Karpas-422 (cell line): ENCODE results near the gene RBMS2. TPM values are rescaled to one million over a fixed set of nuclear protein-coding genes. Genes with fewer than 3 reads are reported as not detected.

Experiments
- DNase-seq: peaks from one replicate; pipeline ENCODE4 v3.0.0-alpha.2; 2015
- H2AFZ ChIP-seq: fragments of 200-600 bp; sonication (generic); 2 replicates; pipeline ENCODE4 v1.6.1; 2014; ENCODE audit warnings: antibody characterized with exemption, low read length, mixed read lengths
- H3K27ac ChIP-seq: fragments of 200-600 bp; sonication (generic); 2 replicates; pipeline ENCODE4 v1.5.1; 2014; ENCODE audit warnings: mild to moderate bottlenecking, low read length, moderate library complexity
- H3K27me3 ChIP-seq: fragments of 200-600 bp; sonication (generic); 2 replicates; pipeline ENCODE4 v1.6.1; 2014; ENCODE audit warnings: low read length, mixed read lengths
- H3K36me3 ChIP-seq: fragments of 200-600 bp; sonication (generic); 2 replicates; pipeline ENCODE4 v1.6.1; 2014; ENCODE audit warnings: low read length, mixed read lengths; ENCODE audit not compliant: insufficient read depth
- H3K4me1 ChIP-seq: fragments of 200-600 bp; sonication (generic); 2 replicates; pipeline ENCODE4 v1.6.1; 2014; ENCODE audit warnings: mild to moderate bottlenecking, low read length, mixed read lengths
- H3K4me2 ChIP-seq: fragments of 200-600 bp; sonication (generic); 2 replicates; pipeline ENCODE4 v1.6.1; 2014; ENCODE audit warnings: low read length, low read depth, mild to moderate bottlenecking; ENCODE audit not compliant: poor library complexity, severe bottlenecking
- H3K4me3 ChIP-seq: fragments of 200-600 bp; sonication (generic); 2 replicates; pipeline ENCODE4 v1.5.1; 2014; ENCODE audit warnings: mild to moderate bottlenecking, antibody characterized with exemption, low read length, mixed read lengths
- H3K79me2 ChIP-seq: fragments of 200-600 bp; sonication (generic); 2 replicates; pipeline ENCODE4 v1.6.1; 2014; ENCODE audit warnings: mild to moderate bottlenecking, low read length, mixed read lengths
- H3K9ac ChIP-seq: fragments of 200-600 bp; sonication (generic); 2 replicates; pipeline ENCODE4 v1.6.0; 2014; ENCODE audit warnings: low read length
- H3K9me2 ChIP-seq: fragments of 200-600 bp; sonication (generic), shearing (Covaris generic); replicated peaks from 2 replicates; pipeline ENCODE4 v1.6.0; 2014; ENCODE audit warnings: mild to moderate bottlenecking, low read length, moderate library complexity; ENCODE audit not compliant: insufficient read depth
- H3K9me3 ChIP-seq: fragments of 300-700, 200-600 bp; sonication (generic); 2 replicates; pipeline ENCODE4 v1.6.1; 2014; ENCODE audit warnings: low read length, mixed read lengths
- H4K20me1 ChIP-seq: fragments of 200-600 bp; sonication (generic); 2 replicates; pipeline ENCODE4 v1.6.1; 2014; ENCODE audit warnings: mild to moderate bottlenecking, antibody characterized with exemption, low read length, low read depth; ENCODE audit not compliant: insufficient read depth
- total RNA-seq: library from RNA; depleted of rRNA; stranded (reverse); fragments of >200 nt; shearing (Covaris generic); gene quantifications from 2 replicates; pipeline ENCODE4 v1.2.3, GENCODE V29; 2014; ENCODE audit warnings: low replicate concordance

The RBMS2 gene
- total RNA-seq, 1 experiment from 2014 or later = 3.7 TPM

DNA sequence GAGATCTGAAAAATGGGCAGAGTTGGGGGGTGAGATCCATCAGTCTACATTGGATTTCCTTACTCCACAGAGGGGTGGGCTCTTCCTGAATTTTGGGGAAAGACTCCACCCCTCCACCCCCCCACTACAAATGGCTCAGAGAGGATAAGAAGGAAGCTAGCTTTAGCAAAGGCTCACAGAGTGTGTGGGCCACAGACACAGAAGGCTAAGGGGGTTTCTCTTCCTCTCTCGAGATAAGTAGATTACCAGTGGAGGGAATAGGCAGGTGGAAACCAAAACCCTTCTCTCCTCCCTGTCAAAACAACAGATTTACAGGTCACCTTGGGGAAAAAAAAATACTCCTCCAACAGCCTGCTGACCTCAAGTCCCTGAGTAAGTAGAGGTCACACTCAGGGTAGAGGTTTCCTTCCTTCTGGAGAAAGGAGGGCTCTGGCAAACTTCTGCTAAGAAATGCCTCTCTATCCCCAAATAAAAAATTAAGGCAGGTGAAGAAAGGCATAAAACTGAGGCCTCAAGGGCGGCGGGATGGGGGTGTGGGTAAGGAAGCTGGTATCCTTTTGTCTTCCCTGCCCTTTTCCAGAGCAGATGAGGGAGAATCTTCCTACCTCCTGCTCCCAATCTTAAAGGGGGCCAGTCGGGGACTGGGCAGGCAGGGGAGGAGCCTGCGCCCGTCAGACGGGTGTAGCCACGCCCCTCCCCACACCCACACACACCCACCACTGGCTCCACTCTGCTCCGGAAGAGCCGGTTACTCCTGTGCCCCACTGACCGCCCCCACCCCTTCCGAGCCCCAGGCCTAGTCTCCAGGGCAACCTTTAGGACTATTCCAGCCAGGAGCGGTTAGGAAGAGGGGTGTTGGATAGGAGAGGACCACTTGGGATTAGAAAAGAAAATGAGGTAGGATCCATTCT, 110.4 kb downstream of the RBMS2 start:
- peak; percentile 79 for DNase-seq
- peaks cover 8% of the 10 kb centered on the region; the same call in 1 of the 2 replicates for H4K20me1 ChIP-seq
- H3K4me1 ChIP-seq = peaks cover 76% of the 10 kb centered on the region
- no peaks in the 10 kb centered on the region for H3K27me3 ChIP-seq
- H3K9me2 ChIP-seq = no peaks in the 10 kb centered on the region
- peak overlapping the region; percentile 75 for H3K9ac ChIP-seq
- peak overlapping the region; percentile 79 for H3K4me2 ChIP-seq
- peak overlapping the region; percentile 74 for H3K4me3 ChIP-seq
- H3K79me2 ChIP-seq = peaks cover 30% of the 10 kb centered on the region
- H2AFZ ChIP-seq = 0 out of 2 replicates have a peak overlapping the region, but pooled peaks have one; percentile 69
- peak overlapping the region; percentile 61 for H3K27ac ChIP-seq
- no peaks in the 10 kb centered on the region for H3K9me3 ChIP-seq
- H3K36me3 ChIP-seq = no peaks in the 10 kb centered on the region

DNA sequence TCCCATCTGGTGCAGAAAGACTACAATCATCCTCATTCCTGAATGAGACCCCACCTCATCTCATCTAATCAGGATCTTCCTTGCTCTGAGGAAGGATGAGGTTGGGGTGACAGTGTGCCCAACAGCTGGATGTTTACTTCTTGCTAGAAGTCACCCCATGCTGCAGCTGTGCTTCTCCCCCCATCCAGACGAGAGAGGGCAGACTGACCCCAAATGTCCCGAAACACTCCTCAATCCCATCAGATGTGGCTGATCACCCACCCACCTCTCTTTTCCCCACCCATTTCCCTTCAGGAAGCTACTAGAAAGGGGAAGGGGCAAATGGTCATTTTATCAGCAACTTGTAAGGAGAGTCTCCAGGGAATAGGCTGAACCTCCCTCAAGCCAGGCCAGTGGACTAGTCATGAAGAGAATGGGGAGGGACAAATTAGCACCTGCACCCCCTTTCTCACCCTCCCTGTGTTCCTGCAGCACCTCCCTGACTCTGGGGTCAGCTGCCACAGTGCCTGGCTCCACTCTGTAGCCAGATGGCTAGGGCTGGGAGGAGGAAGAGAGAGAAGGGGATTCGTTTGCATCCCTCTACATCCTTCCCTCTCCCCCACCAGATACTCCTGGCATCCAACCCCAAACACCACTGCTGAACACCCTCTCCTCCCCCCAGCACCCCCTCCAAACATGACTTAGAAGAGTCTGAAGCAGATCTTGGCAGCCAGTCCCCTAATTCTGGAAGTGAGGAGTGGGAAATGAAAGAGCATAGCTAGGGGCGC, 111.3 kb downstream of the RBMS2 start:
- DNase-seq = no peak
- peak overlapping the region; percentile 74 for H3K4me3 ChIP-seq
- peaks cover 8% of the 10 kb centered on the region; the same call in 1 of the 2 replicates for H4K20me1 ChIP-seq
- peaks cover 4% of the 10 kb centered on the region; the same call in 1 of the 2 replicates for H3K36me3 ChIP-seq
- peak overlapping the region; percentile 41 for H3K27ac ChIP-seq
- H3K27me3 ChIP-seq = no peaks in the 10 kb centered on the region
- peaks cover 74% of the 10 kb centered on the region for H3K4me1 ChIP-seq
- peak overlapping the region; percentile 79 for H3K4me2 ChIP-seq
- peaks cover 22% of the 10 kb centered on the region for H3K79me2 ChIP-seq
- no peaks in the 10 kb centered on the region for H3K9me2 ChIP-seq
- H3K9me3 ChIP-seq = no peaks in the 10 kb centered on the region
- 0 out of 2 replicates have a peak overlapping the region, but pooled peaks have one; percentile 69 for H2AFZ ChIP-seq
- H3K9ac ChIP-seq = peak overlapping the region; percentile 75

DNA sequence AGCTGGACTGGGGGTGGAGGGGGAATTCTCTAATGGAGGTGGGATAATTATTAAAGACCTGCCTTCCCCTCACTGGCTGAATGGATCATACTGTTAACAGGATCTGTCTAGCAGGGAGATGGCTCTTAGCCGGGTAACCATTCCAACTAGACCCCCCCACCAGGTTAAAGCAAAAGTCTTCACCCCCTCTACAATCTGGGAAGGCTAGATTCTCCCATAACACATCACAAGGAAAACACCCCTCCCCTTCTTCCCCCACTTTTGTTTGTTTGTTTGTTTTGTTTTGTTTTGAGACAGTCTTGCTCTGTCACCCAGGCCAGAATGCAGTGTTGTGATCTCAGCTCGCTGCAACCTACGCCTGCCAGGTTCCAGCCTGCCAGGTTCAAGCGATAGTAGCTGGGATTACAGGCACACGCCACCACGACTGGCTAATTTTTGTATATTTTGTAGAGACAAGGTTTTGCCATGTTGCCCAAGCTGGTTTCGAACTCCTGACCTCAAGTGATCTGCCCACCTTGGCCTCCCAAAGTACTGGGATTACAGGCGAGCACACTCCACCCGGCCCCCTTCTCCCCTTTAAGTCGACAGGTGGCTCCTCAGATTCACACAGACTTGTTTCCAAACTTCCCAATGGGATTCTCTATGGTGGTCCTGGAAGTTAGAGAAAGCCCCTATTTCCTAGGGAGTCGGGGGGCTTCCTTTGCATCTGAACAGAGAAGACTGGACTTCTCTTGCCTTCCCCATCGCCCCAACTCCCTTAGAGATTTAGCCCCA, 112.0 kb downstream of the RBMS2 start:
- Histone ChIP-seq H3K9ac (peak overlapping the region; percentile 75), H3K4me1 (peaks cover 69% of the 10 kb centered on the region), H4K20me1 (peaks cover 7% of the 10 kb centered on the region; the same call in 1 of the 2 replicates), H3K27ac (no peak overlapping the region), H3K27me3 (no peaks in the 10 kb centered on the region), H3K79me2 (peaks cover 14% of the 10 kb centered on the region), H3K36me3 (peaks cover 12% of the 10 kb centered on the region; the same call in 1 of the 2 replicates), H3K4me3 (peak overlapping the region; percentile 74), H3K9me2 (no peaks in the 10 kb centered on the region), H3K9me3 (no peaks in the 10 kb centered on the region), H2AFZ (no peak overlapping the region), H3K4me2 (peak overlapping the region; percentile 79)
- DNase-seq = peak; percentile 44

DNA sequence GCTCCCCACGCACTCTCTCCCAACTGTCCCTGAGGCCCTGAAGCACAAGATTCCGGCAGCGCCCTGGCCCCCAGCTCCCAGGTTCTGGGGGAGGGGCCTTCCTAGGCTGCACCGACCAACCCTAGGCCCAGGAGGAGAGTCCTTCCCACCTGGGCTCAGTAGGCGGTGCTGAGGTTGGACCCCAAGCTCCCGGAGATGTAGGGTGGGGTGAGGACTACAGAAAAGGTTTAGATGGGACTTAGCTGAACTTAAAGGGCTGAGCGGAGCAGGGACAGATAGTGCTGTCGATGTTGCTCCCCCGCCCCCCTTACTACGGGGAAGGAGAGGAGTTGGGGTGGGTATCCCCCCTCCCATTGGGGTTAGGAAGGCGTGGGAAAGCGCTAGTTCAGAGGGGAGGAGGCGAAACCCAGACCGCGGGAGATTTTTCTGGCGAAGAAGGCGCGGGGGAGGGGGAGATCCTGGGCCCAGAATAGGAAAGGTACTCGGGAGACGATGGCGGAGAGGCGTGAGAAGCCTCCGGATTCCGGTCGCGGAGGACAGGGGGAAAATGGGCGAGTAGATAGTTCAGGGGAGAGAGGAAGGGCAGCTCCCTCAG, 112.7 kb downstream of the RBMS2 start:
- Histone ChIP-seq H3K27ac (peak overlapping the region; percentile 64), H3K9ac (peak overlapping the region; percentile 75), H3K9me2 (no peaks in the 10 kb centered on the region), H2AFZ (peak overlapping the region; percentile 58; the same call in 1 of the 2 replicates), H3K4me1 (peaks cover 68% of the 10 kb centered on the region), H3K9me3 (no peaks in the 10 kb centered on the region), H3K27me3 (no peaks in the 10 kb centered on the region), H3K4me2 (peak overlapping the region; percentile 79), H3K4me3 (peak overlapping the region; percentile 74), H3K36me3 (peaks cover 17% of the 10 kb centered on the region), H4K20me1 (0 out of 2 replicates have a peak, but pooled peaks cover 4% of the 10 kb centered on the region), H3K79me2 (peaks cover 7% of the 10 kb centered on the region)
- peak; percentile 68 for DNase-seq

DNA sequence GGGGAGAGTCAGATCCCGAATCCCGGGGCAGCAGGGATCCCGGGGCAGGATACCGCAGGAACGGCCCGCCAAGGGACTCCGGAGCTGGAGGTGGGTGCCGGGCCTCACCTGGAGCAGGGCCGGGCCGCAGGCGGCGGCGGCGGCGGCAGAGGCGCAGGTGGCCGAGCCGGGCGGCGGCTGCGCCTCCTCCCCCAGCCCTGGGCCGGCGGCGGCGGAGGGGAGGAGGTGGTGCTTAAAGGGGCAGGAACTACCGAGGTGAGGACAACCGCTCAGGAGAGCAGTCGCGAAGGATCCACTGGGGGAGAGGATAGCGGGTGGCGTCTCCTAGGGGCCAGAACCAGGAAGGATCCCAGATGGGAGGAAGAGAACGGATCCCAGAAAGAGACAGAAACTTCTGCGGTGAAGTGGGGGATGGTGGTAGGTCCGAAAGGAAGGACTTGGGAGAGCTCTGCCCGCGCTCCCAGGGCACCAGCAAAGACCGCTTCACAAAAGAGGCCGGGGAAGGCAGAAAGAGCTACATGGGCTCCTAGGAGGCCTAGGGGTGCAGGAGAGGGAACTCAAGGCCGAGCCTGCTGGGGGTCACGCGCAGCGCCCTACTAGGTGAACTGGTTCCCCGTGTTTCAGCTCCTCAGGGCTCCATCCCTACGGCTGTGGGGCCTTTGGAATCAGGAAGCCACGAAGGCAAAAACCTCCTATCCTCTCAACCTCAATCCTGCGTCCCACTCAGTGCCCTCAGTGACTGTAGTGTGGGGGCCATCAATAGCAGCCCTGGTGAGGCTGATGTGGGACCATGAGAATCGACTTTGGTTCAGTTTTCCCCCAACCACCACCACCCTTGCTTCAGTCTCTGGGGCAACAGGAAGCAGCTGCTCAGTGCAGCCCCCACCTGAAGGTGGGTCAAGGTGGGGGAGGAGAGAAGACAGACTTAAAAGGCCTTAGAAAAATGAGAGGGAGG, 113.5 kb downstream of the RBMS2 start:
- H3K79me2 ChIP-seq = no peaks in the 10 kb centered on the region
- H3K4me3 ChIP-seq = peak overlapping the region; percentile 74
- H4K20me1 ChIP-seq = 0 out of 2 replicates have a peak, but pooled peaks cover 4% of the 10 kb centered on the region

DNA sequence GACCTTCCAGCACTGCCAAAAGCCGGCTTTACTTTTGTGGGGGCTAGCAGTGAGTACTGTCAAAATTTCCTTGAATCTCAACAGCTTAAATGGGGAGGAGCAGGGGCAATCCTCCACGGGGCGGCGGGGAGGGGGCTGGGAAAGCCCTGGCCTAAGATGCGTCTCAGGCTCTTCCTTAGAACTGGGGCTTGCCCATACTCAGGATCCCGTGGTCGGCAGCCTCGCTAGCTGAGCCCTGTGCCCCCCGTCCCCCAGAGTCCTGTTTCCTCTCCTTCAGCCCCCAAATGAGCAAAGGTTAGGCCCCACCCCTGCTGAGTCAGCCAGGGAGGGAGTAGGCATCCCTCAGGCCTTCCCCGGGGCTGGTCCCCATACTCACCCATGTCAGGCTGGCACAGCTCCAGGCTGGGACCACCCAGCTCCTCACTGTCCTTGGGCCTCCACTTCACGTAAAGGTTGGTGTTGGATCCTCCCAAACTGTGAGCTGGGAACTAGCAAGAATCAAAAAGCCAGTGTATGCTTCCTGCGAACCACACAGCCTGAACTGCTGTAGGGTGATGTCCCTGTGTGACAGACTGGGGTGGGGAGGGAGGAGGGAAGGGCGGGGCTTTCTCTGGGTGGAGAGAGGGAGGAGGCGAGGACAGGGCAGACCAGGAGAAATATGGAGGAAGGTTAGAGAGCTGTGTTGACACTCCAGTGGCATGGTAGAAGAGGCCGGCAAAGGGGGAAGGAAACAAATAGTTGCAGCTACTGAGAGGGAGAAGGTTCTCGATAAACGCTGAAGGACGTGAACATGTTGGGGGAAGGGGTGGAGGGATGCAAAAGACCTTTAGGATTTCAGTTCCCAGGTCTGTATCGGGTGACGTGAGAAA, 114.4 kb downstream of the RBMS2 start:
- H3K4me1 ChIP-seq = peaks cover 61% of the 10 kb centered on the region
- no peaks in the 10 kb centered on the region for H3K9me3 ChIP-seq
- no peaks in the 10 kb centered on the region for H3K27me3 ChIP-seq
- peaks cover 27% of the 10 kb centered on the region for H3K36me3 ChIP-seq
- DNase-seq = peak; percentile 93
- H4K20me1 ChIP-seq = 0 out of 2 replicates have a peak, but pooled peaks cover 4% of the 10 kb centered on the region
- peak overlapping the region; percentile 74 for H3K4me3 ChIP-seq
- peak overlapping the region; percentile 64 for H3K27ac ChIP-seq
- H2AFZ ChIP-seq = peak overlapping the region; percentile 36; the same call in 1 of the 2 replicates
- H3K4me2 ChIP-seq = peak overlapping the region; percentile 79
- H3K79me2 ChIP-seq = no peaks in the 10 kb centered on the region
- H3K9me2 ChIP-seq = no peaks in the 10 kb centered on the region
- peak overlapping the region; percentile 75 for H3K9ac ChIP-seq

More for the DNA sequence above, 113.5 kb downstream of the RBMS2 start:
- Histone ChIP-seq H3K9ac (peak overlapping the region; percentile 75), H3K9me2 (no peaks in the 10 kb centered on the region), H3K4me1 (peaks cover 68% of the 10 kb centered on the region), H3K27me3 (no peaks in the 10 kb centered on the region), H3K4me2 (peak overlapping the region; percentile 79), H3K36me3 (peaks cover 23% of the 10 kb centered on the region), H3K27ac (peak overlapping the region; percentile 64), H2AFZ (peak overlapping the region; percentile 58; the same call in 1 of the 2 replicates), H3K9me3 (no peaks in the 10 kb centered on the region)
- peak; percentile 88 for DNase-seq
